ENCODE measurements around the gene TFF3. TPM values are rescaled to one million over a fixed set of nuclear protein-coding genes. Genes with fewer than 3 reads are reported as not detected.

Gene TFF3
- total RNA-seq, 2 donors from 2014 or later = 5.5 TPM; not detected in 1

GRCh38 chr21:42282021-42282420 is 33.2 kb downstream of the TFF3 start:
- Histone ChIP-seq H3K9ac (ENCODE audit: extremely low read depth, low read length, poor library complexity, severe bottlenecking) (no peak overlapping the region), H3K4me3 (ENCODE audit: low read length) (no peak overlapping the region), H3K27me3 (ENCODE audit: control insufficient read depth, insufficient read depth, low read length, poor library complexity, severe bottlenecking) (no peaks in the 10 kb centered on the region), H3K9me3 (ENCODE audit: control insufficient read depth, low read length) (no peaks in the 10 kb centered on the region), H3K4me1 (ENCODE audit: control insufficient read depth, insufficient read depth, low read length) (no peaks in the 10 kb centered on the region), H3K27ac (ENCODE audit: low read depth, low read length) (no peak overlapping the region), H3K36me3 (ENCODE audit: control insufficient read depth, insufficient read depth, low read length) (no peaks in the 10 kb centered on the region)
- Mint-ChIP-seq H3K27me3 (ENCODE audit: insufficient read depth) (peaks cover 3% of the 10 kb centered on the region), H3K36me3 (ENCODE audit: low read depth) (no peaks in the 10 kb centered on the region), H3K9me3 (no peaks in the 10 kb centered on the region), H3K4me3 (no peak overlapping the region), H3K4me1 (peaks cover 6% of the 10 kb centered on the region), H3K27ac (no peak overlapping the region)
- WGBS, 2 experiments (ENCODE audit: insufficient coverage in 1 of 2, insufficient read length in 1 of 2) = 93 to 98% methylated on average over 17 to 18 of the region's 18 CpGs
- no peak for TF ChIP-seq CTCF (conservative IDR thresholded peaks at IDR 0.05)
- no peak for DNase-seq

- Mint-ChIP-seq H3K4me3 (no peak overlapping the region), H3K9me3 (no peaks in the 10 kb centered on the region), H3K4me1 (peaks cover 6% of the 10 kb centered on the region), H3K27ac (no peak overlapping the region), H3K36me3 (ENCODE audit: low read depth) (no peaks in the 10 kb centered on the region), H3K27me3 (ENCODE audit: insufficient read depth) (no peaks in the 10 kb centered on the region)
- Histone ChIP-seq H3K36me3 (ENCODE audit: control insufficient read depth, insufficient read depth, low read length) (no peaks in the 10 kb centered on the region), H3K27me3 (ENCODE audit: control insufficient read depth, insufficient read depth, low read length, poor library complexity, severe bottlenecking) (no peaks in the 10 kb centered on the region), H3K4me1 (ENCODE audit: control insufficient read depth, insufficient read depth, low read length) (no peaks in the 10 kb centered on the region), H3K4me3 (ENCODE audit: low read length) (no peak overlapping the region), H3K9ac (ENCODE audit: extremely low read depth, low read length, poor library complexity, severe bottlenecking) (no peak overlapping the region), H3K9me3 (ENCODE audit: control insufficient read depth, low read length) (no peaks in the 10 kb centered on the region), H3K27ac (ENCODE audit: low read depth, low read length) (no peak overlapping the region)
- DNase-seq = no peak
- no peak for TF ChIP-seq CTCF (conservative IDR thresholded peaks at IDR 0.05)
- WGBS, 2 experiments (ENCODE audit: insufficient coverage in 1 of 2, insufficient read length in 1 of 2) = 94 to 95% methylated on average over 9 to 12 of the region's 12 CpGs
Measured at GRCh38 chr21:42281181-42281680, 34.0 kb downstream of the TFF3 start.

GRCh38 chr21:42280356-42281180 is 34.6 kb downstream of the TFF3 start:
- Mint-ChIP-seq H3K36me3 (ENCODE audit: low read depth) (no peaks in the 10 kb centered on the region), H3K4me3 (no peak overlapping the region), H3K4me1 (peaks cover 6% of the 10 kb centered on the region), H3K9me3 (no peaks in the 10 kb centered on the region), H3K27ac (no peak overlapping the region), H3K27me3 (ENCODE audit: insufficient read depth) (no peaks in the 10 kb centered on the region)
- DNase-seq = no peak
- H3K4me3 ChIP-seq (ENCODE audit: low read length) = no peak overlapping the region
- no peak overlapping the region for H3K9ac ChIP-seq (ENCODE audit: extremely low read depth, low read length, poor library complexity, severe bottlenecking)
- no peaks in the 10 kb centered on the region for H3K4me1 ChIP-seq (ENCODE audit: control insufficient read depth, insufficient read depth, low read length)
- H3K27me3 ChIP-seq (ENCODE audit: control insufficient read depth, insufficient read depth, low read length, poor library complexity, severe bottlenecking) = no peaks in the 10 kb centered on the region
- H3K27ac ChIP-seq (ENCODE audit: low read depth, low read length) = no peak overlapping the region
- no peaks in the 10 kb centered on the region for H3K9me3 ChIP-seq (ENCODE audit: control insufficient read depth, low read length)
- 89 to 91% methylated on average over 7 to 22 of the region's 22 CpGs for WGBS, 2 experiments (ENCODE audit: insufficient coverage in 1 of 2, insufficient read length in 1 of 2)
- no peaks in the 10 kb centered on the region for H3K36me3 ChIP-seq (ENCODE audit: control insufficient read depth, insufficient read depth, low read length)
- TF ChIP-seq CTCF (conservative IDR thresholded peaks at IDR 0.05) = no peak
